MM.1S (cell line): ENCODE data around the gene SH2D7.
A peak's percentile ranks its signal among the peaks of the same experiment; 100 is the strongest.

Experiments
- DNase-seq: peaks from one replicate; pipeline ENCODE4 v3.0.0-alpha.2; 2015
- H2AFZ ChIP-seq: fragments of 300-600 bp; sonication (generic); 2 replicates; pipeline ENCODE4 v1.6.0; 2016; ENCODE audit warnings: antibody characterized with exemption, low read length
- H3F3A ChIP-seq: fragments of 300-600 bp; sonication (generic); 2 replicates; pipeline ENCODE4 v1.6.1; 2016; ENCODE audit warnings: mild to moderate bottlenecking, antibody characterized with exemption, low read length, moderate library complexity, mixed read lengths; ENCODE audit not compliant: insufficient read depth
- H3K27ac ChIP-seq: fragments of 300-600 bp; sonication (generic); 2 replicates; pipeline ENCODE4 v1.5.1; 2016; ENCODE audit warnings: mild to moderate bottlenecking, low read length
- H3K27me3 ChIP-seq: fragments of 300-600 bp; sonication (generic); replicated peaks from 2 replicates; pipeline ENCODE4 v1.6.0; 2016; ENCODE audit warnings: low read length; ENCODE audit not compliant: insufficient read depth
- H3K36me3 ChIP-seq: fragments of 300-600 bp; sonication (generic); replicated peaks from 2 replicates; pipeline ENCODE4 v1.6.1; 2016; ENCODE audit warnings: mild to moderate bottlenecking, low read length, mixed read lengths; ENCODE audit not compliant: insufficient read depth
- H3K4me1 ChIP-seq: fragments of 300-600 bp; sonication (generic); 2 replicates; pipeline ENCODE4 v1.6.1; 2016; ENCODE audit warnings: low read length, mixed read lengths
- H3K4me2 ChIP-seq: fragments of 300-600 bp; sonication (generic); 2 replicates; pipeline ENCODE4 v1.6.0; 2016; ENCODE audit warnings: low read depth, low read length
- H3K4me3 ChIP-seq: fragments of 300-600 bp; sonication (generic); 2 replicates; pipeline ENCODE4 v1.5.1; 2016; ENCODE audit warnings: low read length, mixed read lengths
- H3K79me2 ChIP-seq: fragments of 300-600 bp; sonication (generic); 2 replicates; pipeline ENCODE4 v1.6.1; 2016; ENCODE audit warnings: mixed run types, low read length, mixed read lengths
- H3K9ac ChIP-seq: fragments of 300-600 bp; sonication (generic); 2 replicates; pipeline ENCODE4 v1.6.1; 2016; ENCODE audit warnings: low read length, mixed read lengths
- H3K9me2 ChIP-seq: fragments of 300-600 bp; sonication (generic); replicated peaks from 2 replicates; pipeline ENCODE4 v1.6.1; 2016; ENCODE audit warnings: mild to moderate bottlenecking, low read length, mixed read lengths; ENCODE audit not compliant: insufficient read depth
- H3K9me3 ChIP-seq: fragments of 300-600 bp; sonication (generic); replicated peaks from 2 replicates; pipeline ENCODE4 v1.6.1; 2016; ENCODE audit warnings: mild to moderate bottlenecking, low read length, mixed read lengths; ENCODE audit not compliant: insufficient read depth
- H4K20me1 ChIP-seq: fragments of 300-600 bp; sonication (generic); 2 replicates; pipeline ENCODE4 v1.6.1; 2016; ENCODE audit warnings: mild to moderate bottlenecking, low read length, moderate library complexity, mixed read lengths; ENCODE audit not compliant: insufficient read depth
- EZH2 ChIP-seq: fragments of 300-600 bp; sonication (generic); optimal IDR thresholded peaks from 2 replicates; pipeline ENCODE3; 2017; ENCODE audit warnings: low read depth, mild to moderate bottlenecking, antibody characterized with exemption, low read length, mixed read lengths
- EZH2phosphoT487 ChIP-seq: fragments of 300-600 bp; sonication (generic); IDR thresholded peaks from 2 replicates; pipeline ENCODE4 v1.6.1; 2018; ENCODE audit warnings: antibody characterized with exemption, low read length
- TF ChIP-seq, protein P1 (sequence below): fragments of 300-600 bp; sonication (generic); IDR thresholded peaks from 2 replicates; pipeline ENCODE4 v1.5.1; 2016; ENCODE audit warnings: antibody characterized with exemption, low read length, mixed read lengths

Gene SH2D7

DNA sequence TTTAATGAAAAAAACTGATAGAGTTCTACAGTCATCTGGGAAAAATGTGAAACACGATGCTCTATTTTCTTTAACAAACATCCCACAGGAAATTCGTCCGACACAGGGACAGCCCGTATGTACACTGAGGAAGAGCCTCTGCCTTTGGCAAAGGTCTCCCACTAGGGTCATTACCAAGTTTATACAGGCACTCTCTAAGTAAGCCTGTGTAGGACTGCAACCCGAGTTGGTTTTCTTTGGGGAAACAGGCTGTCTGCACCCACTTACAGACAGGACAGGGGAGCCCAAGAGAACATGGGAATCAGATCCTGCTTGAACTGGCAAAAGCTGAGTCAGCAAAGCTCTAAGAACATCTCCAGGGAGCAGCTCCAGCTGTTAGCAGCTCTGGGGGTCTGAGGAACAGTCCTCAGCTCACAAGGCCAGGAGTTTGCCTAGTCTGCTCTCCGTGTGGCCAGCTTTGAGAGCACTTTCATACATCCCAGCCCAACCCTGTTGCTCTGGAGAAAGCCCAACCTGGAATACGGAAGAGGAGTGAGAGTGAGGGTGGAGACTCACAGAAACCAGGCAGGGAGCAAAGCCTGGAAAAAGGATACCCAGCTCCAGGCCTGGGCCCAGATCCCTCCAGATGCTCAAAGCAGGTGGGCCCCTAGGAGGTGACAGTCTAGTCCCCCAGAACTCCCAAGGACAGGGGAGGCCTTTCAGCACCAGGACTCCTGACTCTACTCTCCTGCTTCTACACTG, 16.7 kb upstream of the SH2D7 start:
- peak overlapping the region; percentile 81 for H3K4me2 ChIP-seq

DNA sequence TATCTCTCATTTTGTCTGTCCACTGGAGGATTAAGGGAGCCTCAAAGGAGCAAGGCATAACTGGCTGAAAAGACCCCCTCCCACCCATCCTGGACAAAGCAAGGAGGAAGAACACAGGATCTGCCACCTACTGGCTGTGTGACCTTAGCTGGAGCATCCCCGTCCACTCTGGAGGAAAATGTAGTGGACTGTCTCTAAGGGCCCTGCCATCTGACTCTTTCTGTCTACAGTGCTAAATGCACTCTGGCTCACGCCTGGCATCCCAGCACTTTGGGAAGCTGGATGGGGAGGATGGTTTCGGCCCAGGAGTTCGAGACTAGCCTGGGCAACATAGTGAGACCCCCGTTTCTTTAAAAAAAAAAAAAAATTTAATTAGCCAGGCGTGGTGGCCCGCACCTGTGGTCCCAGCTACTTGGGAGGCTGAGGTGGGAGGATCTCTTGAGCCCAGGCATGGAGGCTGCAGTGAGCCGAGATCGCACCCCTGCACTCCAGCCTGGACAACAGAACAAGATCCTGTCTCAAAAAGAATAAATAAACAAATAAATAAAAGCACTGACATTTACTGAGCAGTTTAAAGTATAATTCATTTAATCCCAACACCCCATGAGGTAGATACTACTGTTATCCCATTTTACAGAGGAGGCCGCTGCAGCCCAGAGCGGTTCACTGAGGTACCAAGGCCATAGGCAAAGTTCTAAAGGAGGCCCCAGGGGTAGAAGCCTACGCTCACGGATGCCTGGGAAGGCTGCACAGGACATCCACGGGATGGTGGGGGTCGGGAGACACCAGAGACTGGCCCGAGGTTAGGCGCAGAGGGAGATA, 15.9 kb upstream of the SH2D7 start:
- Histone ChIP-seq H4K20me1 (no peaks in the 10 kb centered on the region), H3K4me2 (peak overlapping the region; percentile 81), H3K9me3 (no peaks in the 10 kb centered on the region), H3K9me2 (no peaks in the 10 kb centered on the region), H3K9ac (peak overlapping the region; percentile 62), H3K79me2 (peaks cover 50% of the 10 kb centered on the region), H3K27ac (no peak overlapping the region), H2AFZ (peak overlapping the region; percentile 89), H3K27me3 (no peaks in the 10 kb centered on the region), H3K36me3 (no peaks in the 10 kb centered on the region), H3K4me3 (peak overlapping the region; percentile 96), H3F3A (no peaks in the 10 kb centered on the region), H3K4me1 (0 out of 2 replicates have a peak, but pooled peaks cover 6% of the 10 kb centered on the region)
- no peak for DNase-seq
- TF ChIP-seq EZH2phosphoT487 (no peak), EZH2 (no peak)
- TF ChIP-seq, protein P1, sequence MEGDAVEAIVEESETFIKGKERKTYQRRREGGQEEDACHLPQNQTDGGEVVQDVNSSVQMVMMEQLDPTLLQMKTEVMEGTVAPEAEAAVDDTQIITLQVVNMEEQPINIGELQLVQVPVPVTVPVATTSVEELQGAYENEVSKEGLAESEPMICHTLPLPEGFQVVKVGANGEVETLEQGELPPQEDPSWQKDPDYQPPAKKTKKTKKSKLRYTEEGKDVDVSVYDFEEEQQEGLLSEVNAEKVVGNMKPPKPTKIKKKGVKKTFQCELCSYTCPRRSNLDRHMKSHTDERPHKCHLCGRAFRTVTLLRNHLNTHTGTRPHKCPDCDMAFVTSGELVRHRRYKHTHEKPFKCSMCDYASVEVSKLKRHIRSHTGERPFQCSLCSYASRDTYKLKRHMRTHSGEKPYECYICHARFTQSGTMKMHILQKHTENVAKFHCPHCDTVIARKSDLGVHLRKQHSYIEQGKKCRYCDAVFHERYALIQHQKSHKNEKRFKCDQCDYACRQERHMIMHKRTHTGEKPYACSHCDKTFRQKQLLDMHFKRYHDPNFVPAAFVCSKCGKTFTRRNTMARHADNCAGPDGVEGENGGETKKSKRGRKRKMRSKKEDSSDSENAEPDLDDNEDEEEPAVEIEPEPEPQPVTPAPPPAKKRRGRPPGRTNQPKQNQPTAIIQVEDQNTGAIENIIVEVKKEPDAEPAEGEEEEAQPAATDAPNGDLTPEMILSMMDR = no peak

More for the DNA sequence above, 16.7 kb upstream of the SH2D7 start:
- Histone ChIP-seq H3K36me3 (no peaks in the 10 kb centered on the region), H3K79me2 (peaks cover 56% of the 10 kb centered on the region), H3K4me3 (peak overlapping the region; percentile 96; the same call in 1 of the 2 replicates), H3K9me3 (no peaks in the 10 kb centered on the region), H3K4me1 (0 out of 2 replicates have a peak, but pooled peaks cover 6% of the 10 kb centered on the region), H3K9ac (no peak overlapping the region), H3F3A (no peaks in the 10 kb centered on the region), H3K27me3 (no peaks in the 10 kb centered on the region), H3K27ac (no peak overlapping the region), H4K20me1 (no peaks in the 10 kb centered on the region), H3K9me2 (no peaks in the 10 kb centered on the region), H2AFZ (no peak overlapping the region)
- DNase-seq = no peak
- TF ChIP-seq EZH2 = no peak
- TF ChIP-seq EZH2phosphoT487 = no peak
- TF ChIP-seq, protein P1 = no peak

DNA sequence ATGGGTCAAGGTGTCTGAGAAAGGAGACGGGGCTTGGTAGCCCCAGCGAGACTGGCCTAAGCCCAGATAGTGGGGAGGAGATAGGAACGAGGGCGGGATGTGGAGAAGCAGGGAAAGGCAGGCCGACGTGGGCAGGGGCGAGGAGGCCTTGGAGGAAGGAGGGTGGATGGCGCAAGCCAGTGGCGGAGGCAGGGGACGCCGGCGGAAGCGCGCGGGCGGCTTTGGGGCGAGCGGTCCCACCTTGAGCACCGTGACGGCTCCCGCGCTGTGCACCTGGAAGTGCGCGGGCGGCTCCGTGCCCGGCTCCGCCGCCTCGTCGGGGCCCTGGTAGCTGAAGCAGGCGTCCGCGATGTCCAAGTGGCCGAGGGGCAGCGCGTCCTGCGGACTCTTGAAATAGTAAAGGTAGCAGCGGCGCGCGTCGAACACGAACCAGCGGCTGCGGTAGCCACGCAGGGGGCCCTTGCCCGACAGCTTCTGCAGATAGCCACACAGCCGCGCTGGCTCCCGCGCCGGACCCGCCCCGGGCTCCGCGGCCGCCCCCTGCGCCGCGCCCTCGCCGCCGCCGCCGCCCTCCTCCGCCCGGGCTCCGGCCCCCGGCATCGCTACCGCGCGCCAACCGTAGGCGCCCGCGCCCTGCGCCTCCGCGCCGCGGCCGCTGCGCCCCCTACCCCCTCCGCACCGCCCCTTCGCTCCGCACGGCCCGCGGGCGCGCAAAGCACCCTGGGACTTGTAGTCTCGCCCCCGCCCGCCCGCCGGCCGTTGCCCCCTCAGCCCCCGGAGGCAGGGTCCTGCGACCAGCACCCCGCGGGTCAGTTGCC, 15.1 kb upstream of the SH2D7 start, which contains the start of gene TBC1D2B:
TBC1D2B (minus strand) TSS at position 659 of the 818 bp plus-strand sequence; CDS start at position 600, 59 bp downstream.
- Histone ChIP-seq H3K27me3 (no peaks in the 10 kb centered on the region), H3K79me2 (peaks cover 42% of the 10 kb centered on the region), H3K9ac (peak within 1 kb of the TSS; percentile 62), H3K36me3 (no peaks in the 10 kb centered on the region), H2AFZ (peak within 1 kb of the TSS; percentile 89), H3K9me3 (no peaks in the 10 kb centered on the region), H3K4me1 (0 out of 2 replicates have a peak, but pooled peaks cover 6% of the 10 kb centered on the region), H3K27ac (no peak within 1 kb of the TSS), H4K20me1 (no peaks in the 10 kb centered on the region), H3F3A (no peaks in the 10 kb centered on the region), H3K4me2 (peak within 1 kb of the TSS; percentile 81), H3K4me3 (peak within 1 kb of the TSS; percentile 96), H3K9me2 (no peaks in the 10 kb centered on the region)
- TF ChIP-seq, protein P1 = no peak
- no peak for TF ChIP-seq EZH2phosphoT487
- TF ChIP-seq EZH2 = no peak
- peak; percentile 62 for DNase-seq
